Right lobe of liver (tissue), 6 donors: ENCODE data around the gene NEK8. TPM values are rescaled to one million over a fixed set of nuclear protein-coding genes. Genes with fewer than 3 reads are reported as not detected.

Source experiments
- ATAC-seq, 4 donors: fragments of 200-7000 bp; cut with Tn5 transposase; one replicate each; pipeline ENCODE4 v1.9.1; 2020; ENCODE audit warnings: mild to moderate bottlenecking in 4 of 4, moderate library complexity in 4 of 4
- DNase-seq, 3 donors: peaks; one replicate each; pipeline ENCODE4 v3.0.0-alpha.2; 2020
- H3K27ac ChIP-seq, 3 donors: fragments of 200-600 bp; one replicate each; pipeline ENCODE4 v1.8.0; 2022
- H3K27me3 ChIP-seq, 2 donors: fragments of 200-600 bp; one replicate each; pipeline ENCODE4 v1.8.0; 2022
- H3K36me3 ChIP-seq, 4 donors: fragments of 200-600 bp; sonication (generic) in 1 of 4; one replicate each; pipeline versions ENCODE4 v1.5.1 to v1.8.0; 2017 to 2022; ENCODE audit warnings: control low read depth in 1 of 4
- H3K4me1 ChIP-seq, 4 donors: fragments of 200-600 bp; sonication (generic) in 1 of 4; one replicate each; pipeline versions ENCODE4 v1.5.1 to v1.8.0; 2017 to 2022; ENCODE audit warnings: control low read depth in 1 of 4
- H3K4me3 ChIP-seq, 3 donors: fragments of 200-600 bp; one replicate each; pipeline ENCODE4 v1.8.0; 2022
- H3K9me3 ChIP-seq, 4 donors: fragments of 200-600 bp; sonication (generic) in 1 of 4; one replicate each; pipeline versions ENCODE4 v1.5.1 to v1.8.0; 2017 to 2022; ENCODE audit warnings: control low read depth in 1 of 4
- CTCF ChIP-seq, 4 donors: fragments of 200-600 bp in 3 of 4; fragments of 450-650 bp in 1 of 4; IDR thresholded peaks; one replicate each; pipeline versions ENCODE4 v1.5.1 to v1.8.0; 2016 to 2022; ENCODE audit warnings: antibody characterized with exemption in 4 of 4, mild to moderate bottlenecking in 2 of 4
- POLR2A ChIP-seq: fragments of 450-650 bp; IDR thresholded peaks from one replicate; pipeline ENCODE4 v1.6.1; 2017; ENCODE audit warnings: antibody characterized with exemption, mild to moderate bottlenecking
- WGBS: methylation state at CpG from one replicate; pipeline ENCODE4 v1.1.6; 2018; ENCODE audit warnings: low coverage, low lambda C conversion rate; ENCODE audit not compliant: insufficient coverage; ENCODE audit errors: missing lambda C conversion rate; 5-methylcytosine and 5-hydroxymethylcytosine counted together
- intact Hi-C, 2 donors: fragments of 100-400 bp; cut with DNase I; formaldehyde crosslinking; loops; one replicate each; pipeline versions ENCODE4 v1.11.2 to v1.14.1; 2022
- total RNA-seq, 6 experiments: library from RNA; depleted of rRNA in 2 of 6; stranded (reverse); fragments of >200 nt in 2 of 6; fragmentation: NEBNext Ultra II Directional in 3 of 6; extraction: Animal tissue kit (Norgen Biotek cat#: 25700) in 3 of 6; gene quantifications; one replicate each; pipeline versions ENCODE4 v1.1.0 to v1.2.4, GENCODE V29; 2016 to 2023
- donor health status: DM: no; HTN: yes; CAD: no.
- donor health status: DM: no; HTN: no; CAD: no.
- donor health status: DM: no; HTN: no; CAD: no.
- donor health status: DM: no; HTN: yes; CAD: no.
- donor health status: DM: no; HTN: yes; CAD: no.

NEK8 gene
- total RNA-seq, 6 experiments from 2014 or later: 1.6 to 5.4 (median 3.2) TPM

GRCh38 chr17:28710861-28711722 is 17.5 kb upstream of the NEK8 start:
- ATAC-seq (peak; percentile 89 to 94 (median 92)), DNase-seq (peak; percentile 90)
- no peaks in the 10 kb centered on the region for H3K36me3 ChIP-seq
- H3K4me3 ChIP-seq: peak overlapping the region; percentile 62 to 77 (median 64)
- H3K9me3 ChIP-seq: no peaks in the 10 kb centered on the region
- H3K27me3 ChIP-seq: no peaks in the 10 kb centered on the region
- intact Hi-C loops: no loop called here
- peaks cover 0 to 10% (median 2%) of the 10 kb centered on the region in 4 donors for H3K4me1 ChIP-seq
- WGBS: under 1% methylated on average over 18 of the region's 74 CpGs
- no peak for TF ChIP-seq CTCF (IDR thresholded peaks at IDR 0.05)
- peak; percentile 63 for TF ChIP-seq POLR2A
- H3K27ac ChIP-seq: peak overlapping the region; percentile 56 to 85 (median 70)

GRCh38 chr17:28711723-28712031 is 16.9 kb upstream of the NEK8 start, which contains the start of gene PROCA1:
PROCA1 (minus strand) TSS chr17:28711888; CDS start chr17:28711660, 228 bp downstream.
- TF ChIP-seq POLR2A (no peak), CTCF (IDR thresholded peaks at IDR 0.05) (no peak)
- Histone ChIP-seq H3K4me3 (peak within 1 kb of the TSS; percentile 62 to 77 (median 64)), H3K9me3 (no peaks in the 10 kb centered on the region), H3K36me3 (no peaks in the 10 kb centered on the region), H3K27me3 (no peaks in the 10 kb centered on the region), H3K4me1 (peaks cover 0 to 10% (median 2%) of the 10 kb centered on the region in 4 donors), H3K27ac (peak within 1 kb of the TSS; percentile 56 to 85 (median 70))
- WGBS: 19% methylated on average over 6 of the region's 20 CpGs
- peak in 1 of 4 donors; percentile 13 for ATAC-seq
- no peak for DNase-seq
- intact Hi-C loops: no loop called here

GRCh38 chr17:28712032-28712704 is 16.4 kb upstream of the NEK8 start:
- TF ChIP-seq POLR2A: no peak
- TF ChIP-seq CTCF (IDR thresholded peaks at IDR 0.05): no peak
- DNase-seq (peak in 2 of 3 donors; percentile 62 to 70), ATAC-seq (peak in 3 of 4 donors; percentile 6 to 13 (median 9))
- intact Hi-C loops: no loop called here
- WGBS: 49% methylated on average over 22 of the region's 34 CpGs
- Histone ChIP-seq H3K27ac (peak overlapping the region in 2 of 3 donors; percentile 53 to 85), H3K4me1 (peaks cover 0 to 10% (median 2%) of the 10 kb centered on the region in 4 donors), H3K27me3 (no peaks in the 10 kb centered on the region), H3K4me3 (peak overlapping the region; percentile 62 to 77 (median 64)), H3K36me3 (no peaks in the 10 kb centered on the region), H3K9me3 (no peaks in the 10 kb centered on the region)

GRCh38 chr17:28712705-28713415 is 15.7 kb upstream of the NEK8 start:
- H3K9me3 ChIP-seq: no peaks in the 10 kb centered on the region
- H3K4me3 ChIP-seq: no peak overlapping the region
- intact Hi-C loops: no loop called here
- H3K27ac ChIP-seq: no peak overlapping the region
- no peak for DNase-seq
- TF ChIP-seq CTCF (IDR thresholded peaks at IDR 0.05) (no peak), POLR2A (no peak)
- H3K36me3 ChIP-seq: no peaks in the 10 kb centered on the region
- H3K4me1 ChIP-seq: peaks cover 0 to 10% (median 2%) of the 10 kb centered on the region in 4 donors
- WGBS: 73% methylated on average over 4 of the region's 7 CpGs
- no peaks in the 10 kb centered on the region for H3K27me3 ChIP-seq
- no peak for ATAC-seq
